Measurements from ENCODE around the gene PLXNA4.

PLXNA4 gene

GRCh38 chr7:132075515-132075914 is 500.8 kb downstream of the PLXNA4 start:
- ChIA-PET POLR2A (no interaction called here), CTCF (interaction anchor here (0.6 kb wide), 2 partner anchors 26 to 29 kb away, joined by 3 to 5 read pairs; no protein-coding TSS in a partner anchor)
- TF ChIP-seq ZNF513 (tag by site-specific recombination; IDR thresholded peaks at IDR 0.05) = no peak
- no peak for TF ChIP-seq ZFP41 (tag by site-specific recombination; IDR thresholded peaks at IDR 0.05; ENCODE audit: borderline replicate concordance)
- no peak for TF ChIP-seq SP7 (tag by site-specific recombination; IDR thresholded peaks at IDR 0.05)
- TF ChIP-seq, protein P1, sequence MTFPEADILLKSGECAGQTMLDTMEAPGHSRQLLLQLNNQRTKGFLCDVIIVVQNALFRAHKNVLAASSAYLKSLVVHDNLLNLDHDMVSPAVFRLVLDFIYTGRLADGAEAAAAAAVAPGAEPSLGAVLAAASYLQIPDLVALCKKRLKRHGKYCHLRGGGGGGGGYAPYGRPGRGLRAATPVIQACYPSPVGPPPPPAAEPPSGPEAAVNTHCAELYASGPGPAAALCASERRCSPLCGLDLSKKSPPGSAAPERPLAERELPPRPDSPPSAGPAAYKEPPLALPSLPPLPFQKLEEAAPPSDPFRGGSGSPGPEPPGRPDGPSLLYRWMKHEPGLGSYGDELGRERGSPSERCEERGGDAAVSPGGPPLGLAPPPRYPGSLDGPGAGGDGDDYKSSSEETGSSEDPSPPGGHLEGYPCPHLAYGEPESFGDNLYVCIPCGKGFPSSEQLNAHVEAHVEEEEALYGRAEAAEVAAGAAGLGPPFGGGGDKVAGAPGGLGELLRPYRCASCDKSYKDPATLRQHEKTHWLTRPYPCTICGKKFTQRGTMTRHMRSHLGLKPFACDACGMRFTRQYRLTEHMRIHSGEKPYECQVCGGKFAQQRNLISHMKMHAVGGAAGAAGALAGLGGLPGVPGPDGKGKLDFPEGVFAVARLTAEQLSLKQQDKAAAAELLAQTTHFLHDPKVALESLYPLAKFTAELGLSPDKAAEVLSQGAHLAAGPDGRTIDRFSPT (tag by site-specific recombination; IDR thresholded peaks at IDR 0.05) = no peak
- no peak for TF ChIP-seq ZNF670 (tag by site-specific recombination; IDR thresholded peaks at IDR 0.05; ENCODE audit: low read depth)
- TF ChIP-seq GFI1B (tag by site-specific recombination; IDR thresholded peaks at IDR 0.05) = no peak
- TF ChIP-seq PATZ1 (tag by site-specific recombination; IDR thresholded peaks at IDR 0.05) = no peak
- TF ChIP-seq ZBTB48 (tag by site-specific recombination; IDR thresholded peaks at IDR 0.05) = no peak
- H3K4me1 ChIP-seq (ENCODE audit: control insufficient read depth, insufficient read depth, low read length) = no peaks in the 10 kb centered on the region
- no peak overlapping the region for H3K4me3 ChIP-seq (ENCODE audit: low read depth, low read length)
- H3K9me3 ChIP-seq (ENCODE audit: control insufficient read depth, insufficient read depth, low read depth, low read length) = no peaks in the 10 kb centered on the region
- H3K27ac ChIP-seq (ENCODE audit: extremely low read depth, low read depth, low read length) = no peak overlapping the region
- H3K36me3 ChIP-seq (ENCODE audit: control insufficient read depth in 2 of 2, insufficient read depth in 1 of 2, low read length in 2 of 2) = no peaks in the 10 kb centered on the region

- Histone ChIP-seq H3K9me3 (ENCODE audit: control insufficient read depth, insufficient read depth, low read depth, low read length) (no peaks in the 10 kb centered on the region), H3K36me3 (ENCODE audit: control insufficient read depth in 2 of 2, insufficient read depth in 1 of 2, low read length in 2 of 2) (no peaks in the 10 kb centered on the region), H3K4me1 (ENCODE audit: control insufficient read depth, insufficient read depth, low read length) (no peaks in the 10 kb centered on the region), H3K27ac (ENCODE audit: extremely low read depth, low read depth, low read length) (no peak overlapping the region), H3K4me3 (ENCODE audit: low read depth, low read length) (no peak overlapping the region)
- POLR2A ChIA-PET = no interaction called here
- CTCF ChIA-PET = no interaction called here
- TF ChIP-seq ZFHX2 (tag by site-specific recombination; conservative IDR thresholded peaks at IDR 0.05) (no peak), ZNF623 (tag by site-specific recombination; IDR thresholded peaks at IDR 0.05) (no peak), TRIM28 (IDR thresholded peaks at IDR 0.05; ENCODE audit: borderline replicate concordance, low read length) (no peak), ZNF26 (tag by site-specific recombination; IDR thresholded peaks at IDR 0.05) (no peak), GLIS2 (tag by site-specific recombination; IDR thresholded peaks at IDR 0.05) (no peak), ZNF16 (tag by site-specific recombination; IDR thresholded peaks at IDR 0.05; ENCODE audit: low read depth) (no peak), ZNF660 (tag by site-specific recombination; IDR thresholded peaks at IDR 0.05) (no peak), ZNF768 (tag by site-specific recombination; IDR thresholded peaks at IDR 0.05) (no peak), ZNF747 (tag by site-specific recombination; IDR thresholded peaks at IDR 0.05) (no peak), OVOL3 (tag by site-specific recombination; IDR thresholded peaks at IDR 0.05) (no peak), ZBTB10 (tag by site-specific recombination; IDR thresholded peaks at IDR 0.05) (no peak), ZNF426 (tag by site-specific recombination; IDR thresholded peaks at IDR 0.05) (no peak), ZNF549 (tag by site-specific recombination; IDR thresholded peaks at IDR 0.05) (no peak), KLF1 (tag by site-specific recombination; IDR thresholded peaks at IDR 0.05) (no peak), ZNF624 (tag by site-specific recombination; IDR thresholded peaks at IDR 0.05) (no peak)
- TF ChIP-seq, protein P1 (tag by site-specific recombination; IDR thresholded peaks at IDR 0.05) = no peak
These were observed 502.2 kb downstream of the PLXNA4 start for GRCh38 chr7:132073920-132074589.

Data from HEK293 (cell line).